HFFc6 (cell line): ENCODE results near the gene SEPTIN8. TPM values are rescaled to one million over a fixed set of nuclear protein-coding genes. Genes with fewer than 3 reads are reported as not detected.
A peak's percentile ranks its signal among the peaks of the same experiment; 100 is the strongest.

Experiments
- DNase-seq: peaks from one replicate; pipeline ENCODE4 v3.0.0-alpha.2; 2018
- H3K27ac Mint-ChIP-seq: 2 replicates; pipeline ENCODE4 v1.8.0; 2020; ENCODE audit warnings: mild to moderate bottlenecking, mixed read lengths
- H3K27me3 Mint-ChIP-seq: 2 replicates; pipeline ENCODE4 v1.8.0; 2021; ENCODE audit warnings: mild to moderate bottlenecking, moderate library complexity, mixed read lengths; ENCODE audit not compliant: insufficient read depth
- H3K36me3 Mint-ChIP-seq: 2 replicates; pipeline ENCODE4 v1.8.0; 2021; ENCODE audit warnings: low read depth, mixed read lengths
- H3K4me1 Mint-ChIP-seq: 2 replicates; pipeline ENCODE4 v1.8.0; 2020; ENCODE audit warnings: low read depth, mixed read lengths
- H3K4me3 Mint-ChIP-seq: 2 replicates; pipeline ENCODE4 v1.8.0; 2020; ENCODE audit warnings: mild to moderate bottlenecking, moderate library complexity, mixed read lengths
- H3K9me3 Mint-ChIP-seq: 2 replicates; pipeline ENCODE4 v1.8.0; 2020; ENCODE audit warnings: mild to moderate bottlenecking, mixed read lengths
- CTCF ChIP-seq: fragments of 200-600 bp; sonication (generic); IDR thresholded peaks from 2 replicates; pipeline ENCODE4 v1.5.0; 2021; ENCODE audit warnings: antibody characterized with exemption, mild to moderate bottlenecking
- long read RNA-seq: library from polyadenylated mRNA; unstranded; transcript quantifications from one replicate; pipeline ENCODE4 v2.0.0, GENCODE V29; 2019
- total RNA-seq, 6 experiments: library from RNA; stranded (reverse); fragmentation: NEBNext Ultra II Directional; extraction: Animal tissue kit (Norgen Biotek cat#: 25700); gene quantifications; 2 replicates in 1 of 6; 3 replicates in 5 of 6; pipeline ENCODE4 v1.2.3, GENCODE V29; 2021

Gene SEPTIN8
- total RNA-seq: 10 to 100 TPM; 53.9 to 67.1 (median 59.2) TPM
- long read RNA-seq, full-length matches to known transcripts: 17 of 46 reads
- long read RNA-seq, partial matches to known transcripts: 4 of 46 reads
- long read RNA-seq, other reads (novel, unspliced or antisense): 25 of 46 reads

- Mint-ChIP-seq H3K36me3 (no peaks in the 10 kb centered on the region), H3K4me1 (peaks cover 68% of the 10 kb centered on the region), H3K9me3 (no peaks in the 10 kb centered on the region), H3K4me3 (peak within 1 kb of the TSS; percentile 90), H3K27me3 (no peaks in the 10 kb centered on the region), H3K27ac (peak within 1 kb of the TSS; percentile 70)
- DNase-seq: no peak
- no peak for TF ChIP-seq CTCF
Measured at GRCh38 chr5:132777209-132778069, at the start of gene SEPTIN8. SEPTIN8 (minus strand) TSS chr5:132777239; CDS start chr5:132777137, 102 bp downstream.

- DNase-seq: no peak
- H3K4me1 Mint-ChIP-seq: peaks cover 14% of the 10 kb centered on the region
- TF ChIP-seq CTCF: no peak
Measured at GRCh38 chr5:132826424-132827082, 49.5 kb upstream of the SEPTIN8 start.

GRCh38 chr5:132825834-132826391, 48.9 kb upstream of the SEPTIN8 start:
- Mint-ChIP-seq H3K27me3 (peaks cover 3% of the 10 kb centered on the region; the same call in 1 of the 2 replicates), H3K27ac (no peak overlapping the region), H3K4me3 (no peak overlapping the region), H3K4me1 (peaks cover 8% of the 10 kb centered on the region), H3K36me3 (no peaks in the 10 kb centered on the region), H3K9me3 (no peaks in the 10 kb centered on the region)
- no peak for TF ChIP-seq CTCF
- DNase-seq: no peak

More at GRCh38 chr5:132826424-132827082, 49.5 kb upstream of the SEPTIN8 start:
- H3K27me3 Mint-ChIP-seq: peaks cover 3% of the 10 kb centered on the region
- H3K27ac Mint-ChIP-seq: no peak overlapping the region
- no peak overlapping the region for H3K4me3 Mint-ChIP-seq
- no peaks in the 10 kb centered on the region for H3K9me3 Mint-ChIP-seq
- H3K36me3 Mint-ChIP-seq: no peaks in the 10 kb centered on the region

- peaks cover 10% of the 10 kb centered on the region for H3K4me1 Mint-ChIP-seq
- H3K27ac Mint-ChIP-seq: no peak overlapping the region
- peaks cover 3% of the 10 kb centered on the region; the same call in 1 of the 2 replicates for H3K27me3 Mint-ChIP-seq
- H3K36me3 Mint-ChIP-seq: no peaks in the 10 kb centered on the region
- no peak for DNase-seq
- TF ChIP-seq CTCF: no peak
- H3K9me3 Mint-ChIP-seq: no peaks in the 10 kb centered on the region
- no peak overlapping the region for H3K4me3 Mint-ChIP-seq
Measured at GRCh38 chr5:132825033-132825833, 48.2 kb upstream of the SEPTIN8 start.

GRCh38 chr5:132824426-132824825, 47.4 kb upstream of the SEPTIN8 start:
- H3K27me3 Mint-ChIP-seq: peaks cover 3% of the 10 kb centered on the region; the same call in 1 of the 2 replicates
- no peak overlapping the region for H3K27ac Mint-ChIP-seq
- H3K4me1 Mint-ChIP-seq: peaks cover 13% of the 10 kb centered on the region
- no peak for TF ChIP-seq CTCF
- no peaks in the 10 kb centered on the region for H3K36me3 Mint-ChIP-seq
- H3K4me3 Mint-ChIP-seq: no peak overlapping the region
- no peaks in the 10 kb centered on the region for H3K9me3 Mint-ChIP-seq
- no peak for DNase-seq
